ENCODE measurements around the gene LMNA.
A peak's percentile ranks its signal among the peaks of the same experiment; 100 is the strongest.

Gene LMNA

GRCh38 chr1:156089704-156090103, 24.8 kb upstream of the LMNA start:
- peak in 1 of 2 experiments; percentile 47 for DNase-seq (ENCODE audit: low read depth in 1 of 2, low spot score in 1 of 2)
- no peak for TF ChIP-seq GABPA (IDR thresholded peaks at IDR 0.05; ENCODE audit: low read depth)
- TF ChIP-seq REST (IDR thresholded peaks at IDR 0.05; ENCODE audit: insufficient replicate concordance, low read depth) = no peak
- TF ChIP-seq SPI1 (IDR thresholded peaks at IDR 0.05; ENCODE audit: borderline replicate concordance, low read depth) = peak; percentile 69
- no peak for TF ChIP-seq POLR2AphosphoS5 (IDR thresholded peaks at IDR 0.05; ENCODE audit: low read depth)
- TF ChIP-seq, protein P1, sequence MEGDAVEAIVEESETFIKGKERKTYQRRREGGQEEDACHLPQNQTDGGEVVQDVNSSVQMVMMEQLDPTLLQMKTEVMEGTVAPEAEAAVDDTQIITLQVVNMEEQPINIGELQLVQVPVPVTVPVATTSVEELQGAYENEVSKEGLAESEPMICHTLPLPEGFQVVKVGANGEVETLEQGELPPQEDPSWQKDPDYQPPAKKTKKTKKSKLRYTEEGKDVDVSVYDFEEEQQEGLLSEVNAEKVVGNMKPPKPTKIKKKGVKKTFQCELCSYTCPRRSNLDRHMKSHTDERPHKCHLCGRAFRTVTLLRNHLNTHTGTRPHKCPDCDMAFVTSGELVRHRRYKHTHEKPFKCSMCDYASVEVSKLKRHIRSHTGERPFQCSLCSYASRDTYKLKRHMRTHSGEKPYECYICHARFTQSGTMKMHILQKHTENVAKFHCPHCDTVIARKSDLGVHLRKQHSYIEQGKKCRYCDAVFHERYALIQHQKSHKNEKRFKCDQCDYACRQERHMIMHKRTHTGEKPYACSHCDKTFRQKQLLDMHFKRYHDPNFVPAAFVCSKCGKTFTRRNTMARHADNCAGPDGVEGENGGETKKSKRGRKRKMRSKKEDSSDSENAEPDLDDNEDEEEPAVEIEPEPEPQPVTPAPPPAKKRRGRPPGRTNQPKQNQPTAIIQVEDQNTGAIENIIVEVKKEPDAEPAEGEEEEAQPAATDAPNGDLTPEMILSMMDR (IDR thresholded peaks at IDR 0.05; ENCODE audit: insufficient read depth, low read length) = no peak
- Histone ChIP-seq H3K27ac (replicated peaks) (peak overlapping the region; percentile 53), H3K27me3 (ENCODE audit: insufficient read depth, poor library complexity, severe bottlenecking) (no peaks in the 10 kb centered on the region), H3K4me3 (replicated peaks; ENCODE audit: insufficient read depth, low read length) (no peak overlapping the region)

DNA sequence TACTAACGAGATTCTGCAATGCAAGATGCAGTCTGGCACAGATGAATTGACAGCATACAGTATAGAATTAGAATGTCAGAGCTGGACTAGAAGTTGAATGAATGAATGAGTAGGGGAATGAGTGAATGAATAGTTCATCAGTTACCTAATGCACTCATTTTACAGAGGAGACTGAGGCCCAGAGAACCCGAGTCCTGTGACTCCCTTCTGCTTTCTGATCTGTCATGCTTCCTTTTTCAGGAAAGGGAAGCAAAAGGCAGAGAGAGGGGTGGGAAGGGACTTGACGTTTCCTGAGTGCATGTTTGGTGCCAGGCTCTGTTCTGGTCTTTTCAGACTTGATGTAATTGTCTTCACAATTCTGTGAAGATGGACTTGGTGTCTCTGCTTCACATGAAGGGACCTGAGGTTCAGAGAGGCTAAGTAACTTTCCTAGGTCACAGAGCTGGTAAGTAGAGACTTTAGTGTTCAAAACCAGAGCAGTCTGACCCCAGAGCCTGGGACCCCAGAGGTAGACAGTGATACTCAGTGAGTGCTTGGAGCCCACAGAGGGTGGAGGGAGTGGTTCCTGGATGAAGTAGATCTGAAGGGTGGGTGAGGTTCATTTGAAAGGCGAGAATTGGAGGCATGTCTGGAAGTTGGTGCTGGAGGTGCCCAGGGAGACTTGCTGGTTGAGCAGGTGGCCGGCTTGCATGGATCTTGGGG, 24.2 kb upstream of the LMNA start:
- Histone ChIP-seq H3K27me3 (ENCODE audit: insufficient read depth, poor library complexity, severe bottlenecking) (no peaks in the 10 kb centered on the region), H3K4me3 (replicated peaks; ENCODE audit: insufficient read depth, low read length) (no peak overlapping the region), H3K27ac (replicated peaks) (peak overlapping the region; percentile 53)
- DNase-seq (ENCODE audit: low read depth in 1 of 2, low spot score in 1 of 2) = peak; percentile 73 to 74
- TF ChIP-seq SPI1 (IDR thresholded peaks at IDR 0.05; ENCODE audit: borderline replicate concordance, low read depth) (peak; percentile 31; the same call in 1 of the 2 replicates), REST (IDR thresholded peaks at IDR 0.05; ENCODE audit: insufficient replicate concordance, low read depth) (no peak)
- TF ChIP-seq, protein P1 (IDR thresholded peaks at IDR 0.05; ENCODE audit: insufficient read depth, low read length) = no peak

- H3K27ac ChIP-seq (replicated peaks) = peak overlapping the region; percentile 53; the same call in 1 of the 2 replicates
- no peak overlapping the region for H3K4me3 ChIP-seq (replicated peaks; ENCODE audit: insufficient read depth, low read length)
Observed at GRCh38 chr1:156090840-156091188, 23.7 kb upstream of the LMNA start.

More at GRCh38 chr1:156090840-156091188, 23.7 kb upstream of the LMNA start:
- H3K27me3 ChIP-seq (ENCODE audit: insufficient read depth, poor library complexity, severe bottlenecking) = no peaks in the 10 kb centered on the region
- TF ChIP-seq, protein P1 (IDR thresholded peaks at IDR 0.05; ENCODE audit: insufficient read depth, low read length) = peak; percentile 54
- no peak for TF ChIP-seq POLR2AphosphoS5 (IDR thresholded peaks at IDR 0.05; ENCODE audit: low read depth)
- DNase-seq (ENCODE audit: low read depth in 1 of 2, low spot score in 1 of 2) = peak; percentile 57 to 83
